Psoas muscle (tissue), 8 donors: ENCODE data around the gene KLHL41. TPM values are rescaled to one million over a fixed set of nuclear protein-coding genes. Genes with fewer than 3 reads are reported as not detected.

Source experiments
- ATAC-seq, 4 donors: fragments of 200-7000 bp; cut with Tn5 transposase; one replicate each; pipeline ENCODE4 v1.9.1; 2020; ENCODE audit warnings: moderate library complexity in 3 of 4, mild to moderate bottlenecking in 2 of 4
- DNase-seq, 2 donors: peaks; one replicate each; pipeline ENCODE4 v3.0.0-alpha.2; 2020
- H3K27ac ChIP-seq: fragments of 200-600 bp; one replicate; pipeline ENCODE4 v1.8.0; 2022
- H3K27me3 ChIP-seq, 3 donors: fragments of 200-600 bp in 1 of 3; one replicate each; pipeline versions ENCODE4 v1.6.1 to v1.8.0; 2013 to 2022; ENCODE audit warnings: low read length in 2 of 3, mild to moderate bottlenecking in 2 of 3, moderate library complexity in 1 of 3; ENCODE audit not compliant: insufficient read depth in 3 of 3
- H3K36me3 ChIP-seq, 2 donors: fragments of 200-600 bp in 1 of 2; one replicate each; pipeline versions ENCODE4 v1.6.1 to v1.8.0; 2013 to 2022; ENCODE audit warnings: low read depth in 1 of 2, mild to moderate bottlenecking in 1 of 2, moderate library complexity in 1 of 2; ENCODE audit not compliant: insufficient read depth in 1 of 2
- H3K4me1 ChIP-seq: fragments of 200-600 bp; one replicate; pipeline ENCODE4 v1.8.0; 2022
- H3K4me3 ChIP-seq: fragments of 200-600 bp; one replicate; pipeline ENCODE4 v1.8.0; 2022; ENCODE audit warnings: mild to moderate bottlenecking
- H3K9me3 ChIP-seq: fragments of 200-600 bp; one replicate; pipeline ENCODE4 v1.8.0; 2022
- WGBS, 3 donors: extraction: QIAGEN DNeasy Blood & Tissue Kit; methylation state at CpG; one replicate each; pipeline versions ENCODE4 v1.1.6 to v1.1.7; 2013; 5-methylcytosine and 5-hydroxymethylcytosine counted together
- intact Hi-C, 2 donors: fragments of 100-400 bp; cut with DNase I; formaldehyde crosslinking; loops; one replicate each; pipeline versions ENCODE4 v1.11.0 to v1.14.2; 2022
- polyA plus RNA-seq, 3 donors: library from polyadenylated mRNA; stranded (reverse); fragments of 200-250 nt; gene quantifications; one replicate each; pipeline ENCODE4 v1.2.3, GENCODE V29; 2013
- total RNA-seq, 4 donors: library from RNA; stranded (reverse); fragmentation: NEBNext Ultra II Directional in 2 of 4; extraction: Animal tissue kit (Norgen Biotek cat#: 25700) in 2 of 4; gene quantifications; one replicate each; pipeline versions ENCODE4 v1.2.1 to v1.2.4, GENCODE V29; 2021 to 2023
- TF ChIP-seq, protein P1 (sequence below): fragments of 200-600 bp; IDR thresholded peaks from one replicate; pipeline ENCODE4 v1.8.0; 2022; ENCODE audit warnings: antibody characterized with exemption
- donor health status: healthy with polysubstance abuse.
- donor health status: DM: no; HTN: no; CAD: no; lungs with moderate emphysema.
- donor health status: Bipolar disorder and iron deficiency.
- donor health status: healthy.
- donor health status: DM: yes; HTN: yes; CAD: no.
- donor health status: DM: no; HTN: no; CAD: no.
- donor health status: DM: no; HTN: no; CAD: no.
- donor health status: DM: yes; HTN: yes; CAD: no.

KLHL41 gene
- total and polyA plus RNA-seq, 7 donors = 639 to 3,578 (median 3,179) TPM

DNA sequence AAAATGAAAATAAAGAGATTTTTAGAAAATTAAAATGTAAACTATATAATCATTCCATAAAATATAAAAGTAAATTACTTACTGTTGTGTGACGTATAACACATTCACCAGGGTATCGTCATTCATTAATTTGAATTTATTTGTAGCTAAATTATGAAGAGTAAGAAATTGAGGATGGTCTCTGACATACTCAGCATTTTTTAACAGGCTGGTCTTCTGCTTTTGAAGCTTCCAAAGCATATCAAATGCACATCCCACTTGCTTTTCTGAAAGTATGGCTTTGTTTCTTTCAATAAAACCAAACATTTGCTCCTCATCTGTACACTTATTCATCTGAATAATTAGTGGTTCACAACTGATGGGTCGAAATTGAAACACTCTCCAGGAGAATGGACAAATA, 62.1 kb downstream of the KLHL41 start:
- ATAC-seq = no peak
- 89 to 92% (median 91%) methylated on average over 3 of the region's 3 CpGs for WGBS, 3 donors
- H3K9me3 ChIP-seq = no peaks in the 10 kb centered on the region
- no peak overlapping the region for H3K4me3 ChIP-seq
- H3K4me1 ChIP-seq = peaks cover 21% of the 10 kb centered on the region
- intact Hi-C loops = no loop called here
- TF ChIP-seq, protein P1, sequence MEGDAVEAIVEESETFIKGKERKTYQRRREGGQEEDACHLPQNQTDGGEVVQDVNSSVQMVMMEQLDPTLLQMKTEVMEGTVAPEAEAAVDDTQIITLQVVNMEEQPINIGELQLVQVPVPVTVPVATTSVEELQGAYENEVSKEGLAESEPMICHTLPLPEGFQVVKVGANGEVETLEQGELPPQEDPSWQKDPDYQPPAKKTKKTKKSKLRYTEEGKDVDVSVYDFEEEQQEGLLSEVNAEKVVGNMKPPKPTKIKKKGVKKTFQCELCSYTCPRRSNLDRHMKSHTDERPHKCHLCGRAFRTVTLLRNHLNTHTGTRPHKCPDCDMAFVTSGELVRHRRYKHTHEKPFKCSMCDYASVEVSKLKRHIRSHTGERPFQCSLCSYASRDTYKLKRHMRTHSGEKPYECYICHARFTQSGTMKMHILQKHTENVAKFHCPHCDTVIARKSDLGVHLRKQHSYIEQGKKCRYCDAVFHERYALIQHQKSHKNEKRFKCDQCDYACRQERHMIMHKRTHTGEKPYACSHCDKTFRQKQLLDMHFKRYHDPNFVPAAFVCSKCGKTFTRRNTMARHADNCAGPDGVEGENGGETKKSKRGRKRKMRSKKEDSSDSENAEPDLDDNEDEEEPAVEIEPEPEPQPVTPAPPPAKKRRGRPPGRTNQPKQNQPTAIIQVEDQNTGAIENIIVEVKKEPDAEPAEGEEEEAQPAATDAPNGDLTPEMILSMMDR = no peak
- H3K36me3 ChIP-seq = peaks cover 0 to 24% of the 10 kb centered on the region in 2 donors
- no peak overlapping the region for H3K27ac ChIP-seq
- H3K27me3 ChIP-seq = no peaks in the 10 kb centered on the region
- DNase-seq = no peak

DNA sequence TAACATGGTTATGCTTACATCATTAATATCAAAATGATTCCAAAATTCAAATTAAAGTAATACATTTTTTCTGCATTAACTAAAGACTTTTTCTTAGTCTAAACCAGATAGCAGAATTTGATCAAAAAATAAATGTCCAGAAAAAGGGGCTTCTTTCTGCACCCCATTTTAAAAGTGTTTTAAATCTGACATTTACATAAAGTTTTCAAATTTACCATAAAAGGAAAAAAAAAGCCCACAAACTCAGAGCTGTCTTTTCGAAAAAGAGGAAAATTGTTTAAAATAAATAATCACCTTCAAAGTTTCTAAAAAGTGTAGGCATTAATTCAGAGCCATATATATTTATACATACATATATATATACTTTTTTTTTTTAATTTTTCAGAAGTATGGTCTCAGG, 62.7 kb downstream of the KLHL41 start:
- peaks cover 0 to 18% of the 10 kb centered on the region in 2 donors for H3K36me3 ChIP-seq
- ATAC-seq = no peak
- no peak overlapping the region for H3K27ac ChIP-seq
- H3K27me3 ChIP-seq = no peaks in the 10 kb centered on the region
- no peaks in the 10 kb centered on the region for H3K9me3 ChIP-seq
- WGBS, 3 donors = 75 to 83% (median 83%) methylated on average over 1 of the region's 1 CpG
- intact Hi-C loops = no loop called here
- peak overlapping the region; percentile 83 for H3K4me3 ChIP-seq
- TF ChIP-seq, protein P1 = no peak
- no peak for DNase-seq
- peaks cover 21% of the 10 kb centered on the region for H3K4me1 ChIP-seq

DNA sequence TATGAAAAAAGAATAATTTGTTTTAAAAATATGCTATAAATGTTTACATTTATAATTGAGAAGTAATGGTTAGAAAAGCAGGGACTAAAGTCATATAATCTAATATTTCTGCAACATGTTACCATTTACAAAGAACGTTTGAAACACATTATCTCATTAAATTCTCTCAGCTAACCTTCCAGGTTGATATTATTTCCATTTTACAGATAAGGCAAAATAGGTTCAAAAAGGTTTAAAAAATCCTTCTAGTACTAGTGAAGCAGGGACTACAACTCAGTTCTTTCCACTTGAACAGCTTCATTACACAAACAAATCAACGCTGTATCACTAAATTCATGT, 63.3 kb downstream of the KLHL41 start:
- WGBS, 3 donors = 10 to 22% (median 16%) methylated on average over 2 of the region's 2 CpGs
- TF ChIP-seq, protein P1 = no peak
- ATAC-seq (no peak), DNase-seq (no peak)
- Histone ChIP-seq H3K4me1 (peaks cover 21% of the 10 kb centered on the region), H3K4me3 (peak overlapping the region; percentile 83), H3K27me3 (no peaks in the 10 kb centered on the region), H3K36me3 (peaks cover 0 to 13% of the 10 kb centered on the region in 2 donors), H3K27ac (no peak overlapping the region), H3K9me3 (no peaks in the 10 kb centered on the region)
- intact Hi-C loops = no loop called here

DNA sequence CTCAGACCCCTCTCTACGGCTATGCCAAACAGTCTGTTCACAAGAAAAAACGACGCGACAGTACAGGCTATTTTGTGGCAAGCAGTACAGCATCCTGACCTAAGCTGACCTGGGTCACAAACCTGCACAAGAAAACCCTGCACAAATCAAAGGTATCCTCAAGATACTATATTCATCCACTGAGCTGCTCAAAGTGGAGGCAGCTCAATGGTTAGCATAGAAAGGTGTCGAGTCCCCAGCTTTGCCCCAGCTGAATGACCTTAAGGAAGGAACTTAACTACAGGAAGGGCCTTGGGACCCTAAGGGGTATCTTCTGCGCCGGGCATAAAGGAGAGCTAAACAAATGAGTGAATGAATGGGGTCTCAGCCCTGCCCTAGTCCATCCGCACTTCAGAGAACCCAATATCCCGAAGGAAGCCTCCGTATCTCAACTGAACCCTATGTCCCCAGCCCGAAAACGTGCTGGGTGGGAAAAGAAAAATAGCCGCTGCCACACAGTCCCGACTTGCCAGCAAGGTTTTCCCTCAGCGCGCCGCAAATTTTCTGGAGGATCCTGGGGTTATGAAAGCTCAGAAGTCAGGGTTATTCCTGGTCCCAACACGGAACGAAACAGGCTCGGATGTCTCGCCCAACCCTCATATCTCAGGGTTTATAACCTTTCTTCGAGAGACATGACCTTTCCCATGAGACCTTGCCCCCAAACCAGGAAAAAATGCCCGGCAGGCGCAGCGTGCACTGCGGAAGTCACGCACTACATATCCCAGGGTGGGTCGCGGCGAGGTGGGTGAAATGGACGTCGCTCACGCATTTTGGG, 63.9 kb downstream of the KLHL41 start, which contains the start of gene FASTKD1:
FASTKD1 (minus strand) TSS at position 706 of the 814 bp plus-strand sequence. CDS start 1,836 bp downstream, outside the sequence.
- Histone ChIP-seq H3K27ac (peak within 1 kb of the TSS; percentile 67), H3K4me1 (peaks cover 21% of the 10 kb centered on the region), H3K27me3 (no peaks in the 10 kb centered on the region), H3K36me3 (peaks cover 0 to 7% of the 10 kb centered on the region in 2 donors), H3K9me3 (no peaks in the 10 kb centered on the region), H3K4me3 (peak within 1 kb of the TSS; percentile 83)
- TF ChIP-seq, protein P1 = no peak
- peak; percentile 90 to 94 for DNase-seq
- intact Hi-C loops = no loop called here
- ATAC-seq = peak; percentile 98 to 99 (median 99)
- 0% methylated on average over 33 of the region's 33 CpGs for WGBS, 3 donors
